Testis (tissue), 2 donors: Measurements from ENCODE around the gene ADAP1.

Experiments
- CTCF ChIP-seq, 3 experiments: fragments of 450-650 bp in 2 of 3; fragments of 200-600 bp in 1 of 3; sonication (generic) in 1 of 3; IDR thresholded peaks; one replicate each; pipeline ENCODE4 v1.5.1; 2016 to 2019; ENCODE audit warnings: antibody characterized with exemption in 3 of 3, mild to moderate bottlenecking in 2 of 3, moderate library complexity in 1 of 3
- POLR2A ChIP-seq: fragments of 450-650 bp; IDR thresholded peaks from one replicate; pipeline ENCODE4 v1.6.1; 2017; ENCODE audit warnings: antibody characterized with exemption, mild to moderate bottlenecking, moderate library complexity

- TF ChIP-seq POLR2A (no peak), CTCF (IDR thresholded peaks at IDR 0.05) (no peak)
These were observed 49.6 kb downstream of the ADAP1 start for GRCh38 chr7:904847-905246.
